GM12874 (cell line): ENCODE data around the gene RAD51B.

Source experiments
- CTCF ChIP-seq: IDR thresholded peaks from 2 replicates; pipeline ENCODE4 v1.5.1; 2011; ENCODE audit warnings: low read depth, mild to moderate bottlenecking, control low read depth, low read length, moderate library complexity; ENCODE audit not compliant: insufficient read depth

The RAD51B gene

GRCh38 chr14:68550338-68550715, 730.7 kb downstream of the RAD51B start:
- TF ChIP-seq CTCF = no peak

- no peak for TF ChIP-seq CTCF
Measured at GRCh38 chr14:68551045-68551683, 731.6 kb downstream of the RAD51B start.

GRCh38 chr14:68552075-68552474, 732.5 kb downstream of the RAD51B start:
- no peak for TF ChIP-seq CTCF

- TF ChIP-seq CTCF = no peak
Measured at GRCh38 chr14:68552602-68553001, 733.0 kb downstream of the RAD51B start.

GRCh38 chr14:68553311-68553710, 733.7 kb downstream of the RAD51B start:
- TF ChIP-seq CTCF = no peak

- no peak for TF ChIP-seq CTCF
Measured at GRCh38 chr14:68554231-68554630, 734.7 kb downstream of the RAD51B start.

- TF ChIP-seq CTCF = no peak
Measured at GRCh38 chr14:68556253-68556652, 736.7 kb downstream of the RAD51B start.

- no peak for TF ChIP-seq CTCF
Measured at GRCh38 chr14:68557648-68558047, 738.1 kb downstream of the RAD51B start.
